HG03097 (cell line): ENCODE data around the gene FARP2.

ENCODE experiments used
- ATAC-seq: cut with Tn5 transposase; IDR thresholded peaks from one replicate; pipeline ENCODE4 v1.9.1; 2021; ENCODE audit not compliant: unreplicated experiment, low FRiP score

Gene FARP2

GRCh38 chr2:241541564-241542277 lies 185.6 kb downstream of the FARP2 start:
- ATAC-seq = no peak

GRCh38 chr2:241542278-241542605 lies 186.2 kb downstream of the FARP2 start:
- ATAC-seq = no peak
